ENCODE data around the gene RNU6-9.

DNA sequence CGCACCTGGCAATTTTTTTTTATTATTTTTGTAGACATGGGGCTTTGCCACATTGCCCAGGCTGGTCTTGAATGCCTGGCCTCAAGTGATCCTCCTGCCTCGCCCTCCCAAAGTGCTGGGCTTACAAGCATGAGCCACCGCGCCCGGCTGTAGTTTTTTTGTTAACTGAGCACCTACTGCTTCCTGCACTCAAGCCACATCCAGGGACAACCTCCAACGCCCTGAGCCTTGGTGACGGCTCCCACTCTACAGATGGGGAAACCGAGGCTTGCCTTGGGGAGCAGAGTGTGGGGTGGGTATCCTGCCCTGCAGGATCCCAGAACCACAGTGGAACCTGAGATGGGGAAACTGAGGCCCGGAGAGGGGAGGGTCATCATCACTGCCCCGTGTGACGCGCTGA lies 38.1 kb upstream of the RNU6-9 start:
- no peak for TF ChIP-seq POLR2A (IDR thresholded peaks at IDR 0.05)
- TF ChIP-seq, protein P1, sequence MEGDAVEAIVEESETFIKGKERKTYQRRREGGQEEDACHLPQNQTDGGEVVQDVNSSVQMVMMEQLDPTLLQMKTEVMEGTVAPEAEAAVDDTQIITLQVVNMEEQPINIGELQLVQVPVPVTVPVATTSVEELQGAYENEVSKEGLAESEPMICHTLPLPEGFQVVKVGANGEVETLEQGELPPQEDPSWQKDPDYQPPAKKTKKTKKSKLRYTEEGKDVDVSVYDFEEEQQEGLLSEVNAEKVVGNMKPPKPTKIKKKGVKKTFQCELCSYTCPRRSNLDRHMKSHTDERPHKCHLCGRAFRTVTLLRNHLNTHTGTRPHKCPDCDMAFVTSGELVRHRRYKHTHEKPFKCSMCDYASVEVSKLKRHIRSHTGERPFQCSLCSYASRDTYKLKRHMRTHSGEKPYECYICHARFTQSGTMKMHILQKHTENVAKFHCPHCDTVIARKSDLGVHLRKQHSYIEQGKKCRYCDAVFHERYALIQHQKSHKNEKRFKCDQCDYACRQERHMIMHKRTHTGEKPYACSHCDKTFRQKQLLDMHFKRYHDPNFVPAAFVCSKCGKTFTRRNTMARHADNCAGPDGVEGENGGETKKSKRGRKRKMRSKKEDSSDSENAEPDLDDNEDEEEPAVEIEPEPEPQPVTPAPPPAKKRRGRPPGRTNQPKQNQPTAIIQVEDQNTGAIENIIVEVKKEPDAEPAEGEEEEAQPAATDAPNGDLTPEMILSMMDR (IDR thresholded peaks at IDR 0.05 in 8 of 11, conservative IDR thresholded peaks at IDR 0.05 in 3 of 11), result no peak

Measured in spleen (tissue), 7 donors.